ENCODE results near the gene OR4K13. TPM values are rescaled to one million over a fixed set of nuclear protein-coding genes. Genes with fewer than 3 reads are reported as not detected.

Gene OR4K13
- not detected in 2 replicates for total RNA-seq

DNA sequence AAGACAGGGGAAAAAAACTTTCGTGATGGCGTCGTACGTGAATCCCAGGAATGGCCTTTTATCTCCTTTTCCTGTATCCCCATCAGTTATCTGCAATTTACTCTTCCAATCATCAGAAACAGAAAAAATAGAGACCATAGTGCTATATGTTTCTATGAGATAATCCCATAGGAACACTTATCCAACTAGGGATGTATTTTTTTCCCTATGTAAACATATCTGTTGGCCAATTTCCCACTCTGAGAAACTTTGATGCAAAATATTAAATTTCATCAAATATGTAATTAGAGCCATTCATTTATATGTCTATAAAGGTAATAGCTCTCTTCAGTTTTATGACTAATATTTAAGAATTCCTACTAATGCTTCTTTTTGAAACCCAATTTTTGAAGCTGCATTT, at the start of gene OR4K13:
Gene OR4K13, minus strand, starts transcription at position 101 of the 400 bp plus-strand sequence. CDS start 1,280 bp downstream, outside the sequence.

DNA sequence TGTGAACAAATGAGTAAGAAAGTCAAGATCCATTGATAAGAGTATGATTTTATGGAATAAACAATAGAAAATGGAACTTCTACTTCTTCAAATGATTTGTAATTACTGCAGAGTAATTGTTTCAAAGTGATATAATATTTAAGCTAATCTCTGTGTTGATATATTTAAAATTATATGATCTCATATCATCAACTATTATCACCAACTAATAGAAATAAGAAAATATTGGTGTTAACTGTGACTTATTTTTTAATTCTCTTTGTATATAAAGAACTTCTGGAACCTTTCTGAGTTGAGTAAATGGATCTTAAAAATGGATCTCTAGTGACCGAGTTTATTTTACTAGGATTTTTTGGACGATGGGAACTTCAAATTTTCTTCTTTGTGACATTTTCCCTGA, 23.9 kb upstream of the OR4K13 start, which contains the start of gene OR4L1:
Gene OR4L1, plus strand, starts transcription at position 301 of the 400 bp plus-strand sequence. Its CDS starts 0 bp downstream, at position 301.

GRCh38 chr14:20019257-20019865, 16.5 kb downstream of the OR4K13 start, which contains the start of gene OR4K14:
Gene OR4K14, minus strand, starts transcription at chr14:20019307. Its CDS starts 4,114 bp downstream, at chr14:20015193.

DNA sequence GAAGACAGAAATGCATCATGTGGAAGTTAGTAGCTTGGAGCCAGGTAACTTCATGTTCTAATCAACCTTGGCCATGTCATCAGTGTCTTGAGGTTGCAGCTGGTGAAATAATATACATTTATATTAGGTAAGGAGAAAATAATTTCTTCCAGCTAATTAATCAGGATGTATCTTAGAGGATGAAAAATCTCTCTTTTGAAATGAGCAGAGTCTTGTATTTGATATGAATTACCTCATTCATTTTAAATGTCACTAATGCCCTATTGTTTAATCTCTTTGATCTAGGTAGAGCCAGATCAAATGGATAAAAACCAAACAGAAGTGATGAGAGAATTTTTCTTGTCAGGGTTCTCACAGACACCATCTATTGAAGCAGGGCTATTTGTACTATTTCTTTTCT, 34.0 kb downstream of the OR4K13 start, which contains the start of gene OR4Q2:
Gene OR4Q2, plus strand, starts transcription at position 301 of the 400 bp plus-strand sequence.

Other genes starting within 250 kb of the OR4K13 start
- gene OR4N2, start 232.3 kb downstream of the OR4K13 start, total RNA-seq: not detected in 2 replicates
- gene OR4K2, start 160.9 kb downstream of the OR4K13 start, total RNA-seq: not detected in 2 replicates
- not detected in 2 replicates for gene OR4K5, start 115.4 kb downstream of the OR4K13 start, total RNA-seq
- 0.12 TPM in 1 of 2 replicates, not detected in the other for gene OR4K1, start 105.1 kb downstream of the OR4K13 start, total RNA-seq
- gene OR4K15, start 60.4 kb downstream of the OR4K13 start, total RNA-seq: not detected in 2 replicates
- not detected in 2 replicates for gene OR4Q2, start 33.9 kb downstream of the OR4K13 start, total RNA-seq
- not detected in 2 replicates for gene OR4K14, start 16.7 kb downstream of the OR4K13 start, total RNA-seq
- gene OR4L1, start 24.0 kb upstream of the OR4K13 start, total RNA-seq: not detected in 2 replicates
- not detected in 2 replicates for gene OR4K17, start 74.7 kb upstream of the OR4K13 start, total RNA-seq
- gene OR4N5, start 102.8 kb upstream of the OR4K13 start, total RNA-seq: not detected in 2 replicates
- gene OR11G2, start 154.9 kb upstream of the OR4K13 start, total RNA-seq: not detected in 2 replicates
- not detected in 2 replicates for gene OR11H6, start 187.7 kb upstream of the OR4K13 start, total RNA-seq
- gene OR11H7, start 192.9 kb upstream of the OR4K13 start, total RNA-seq: not detected in 2 replicates
- gene OR11H4, start 203.2 kb upstream of the OR4K13 start, total RNA-seq: not detected in 2 replicates